ENCODE data around the gene NPC1L1. TPM values are rescaled to one million over a fixed set of nuclear protein-coding genes. Genes with fewer than 3 reads are reported as not detected.
A peak's percentile ranks its signal among the peaks of the same experiment; 100 is the strongest.

NPC1L1 gene
- total RNA-seq, 2 donors from 2014 or later = 0.85 to 2.2 TPM

DNA sequence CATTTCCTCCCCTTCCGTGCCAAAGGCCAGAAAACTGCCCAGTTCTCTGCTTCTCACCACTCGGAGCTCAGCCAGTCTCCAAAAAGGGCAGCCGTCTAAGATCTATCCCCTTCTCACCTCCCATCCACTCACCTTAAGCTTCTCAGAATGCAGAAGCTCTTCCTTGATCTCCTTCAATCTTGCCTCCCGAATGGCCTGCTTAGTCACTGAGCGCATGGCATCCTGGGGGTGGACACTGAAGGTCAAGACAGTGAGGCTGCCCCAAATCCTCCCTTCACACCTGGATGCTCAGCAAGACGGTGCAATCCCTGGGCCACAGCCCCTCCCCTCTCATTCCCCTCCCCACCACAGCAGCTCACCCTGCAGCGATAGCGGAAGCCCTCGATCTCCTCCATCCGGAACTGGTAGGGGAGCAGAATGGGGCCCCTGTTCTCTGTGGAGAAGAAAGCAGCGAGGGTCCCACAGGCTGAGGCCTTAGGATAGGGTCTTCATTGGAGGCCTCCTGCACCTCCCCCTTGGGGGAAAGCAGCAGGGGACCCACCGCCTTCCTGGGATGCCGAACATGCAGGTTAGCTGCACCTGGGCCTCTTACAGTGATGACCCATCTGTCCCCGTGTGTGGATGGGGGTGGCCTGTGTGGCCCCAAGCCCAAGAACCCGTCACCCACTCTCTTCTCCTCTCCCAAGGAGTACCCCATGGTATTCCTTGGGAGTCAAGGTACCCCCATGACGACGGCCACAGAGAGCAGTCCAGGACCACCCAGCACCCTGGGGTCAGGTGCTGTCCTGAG is 27.8 kb upstream of the NPC1L1 start:
- no peak overlapping the region for H3K4me3 ChIP-seq
- peaks cover 71% of the 10 kb centered on the region for H3K36me3 ChIP-seq
- DNase-seq (ENCODE audit: low spot score) (no peak), ATAC-seq (ENCODE audit: insufficient number of reproducible peaks, low FRiP score, low read depth) (no peak)
- H3K27me3 ChIP-seq (replicated peaks; ENCODE audit: insufficient read depth) = no peaks in the 10 kb centered on the region
- TF ChIP-seq, protein P1, sequence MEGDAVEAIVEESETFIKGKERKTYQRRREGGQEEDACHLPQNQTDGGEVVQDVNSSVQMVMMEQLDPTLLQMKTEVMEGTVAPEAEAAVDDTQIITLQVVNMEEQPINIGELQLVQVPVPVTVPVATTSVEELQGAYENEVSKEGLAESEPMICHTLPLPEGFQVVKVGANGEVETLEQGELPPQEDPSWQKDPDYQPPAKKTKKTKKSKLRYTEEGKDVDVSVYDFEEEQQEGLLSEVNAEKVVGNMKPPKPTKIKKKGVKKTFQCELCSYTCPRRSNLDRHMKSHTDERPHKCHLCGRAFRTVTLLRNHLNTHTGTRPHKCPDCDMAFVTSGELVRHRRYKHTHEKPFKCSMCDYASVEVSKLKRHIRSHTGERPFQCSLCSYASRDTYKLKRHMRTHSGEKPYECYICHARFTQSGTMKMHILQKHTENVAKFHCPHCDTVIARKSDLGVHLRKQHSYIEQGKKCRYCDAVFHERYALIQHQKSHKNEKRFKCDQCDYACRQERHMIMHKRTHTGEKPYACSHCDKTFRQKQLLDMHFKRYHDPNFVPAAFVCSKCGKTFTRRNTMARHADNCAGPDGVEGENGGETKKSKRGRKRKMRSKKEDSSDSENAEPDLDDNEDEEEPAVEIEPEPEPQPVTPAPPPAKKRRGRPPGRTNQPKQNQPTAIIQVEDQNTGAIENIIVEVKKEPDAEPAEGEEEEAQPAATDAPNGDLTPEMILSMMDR (IDR thresholded peaks at IDR 0.05) = no peak
- no peaks in the 10 kb centered on the region for H3K9me3 ChIP-seq
- peaks cover 6 to 14% of the 10 kb centered on the region in 2 donors for H3K4me1 ChIP-seq (ENCODE audit: control insufficient read depth in 1 of 2, low read depth in 2 of 2)
- no peak overlapping the region for H3K27ac ChIP-seq

DNA sequence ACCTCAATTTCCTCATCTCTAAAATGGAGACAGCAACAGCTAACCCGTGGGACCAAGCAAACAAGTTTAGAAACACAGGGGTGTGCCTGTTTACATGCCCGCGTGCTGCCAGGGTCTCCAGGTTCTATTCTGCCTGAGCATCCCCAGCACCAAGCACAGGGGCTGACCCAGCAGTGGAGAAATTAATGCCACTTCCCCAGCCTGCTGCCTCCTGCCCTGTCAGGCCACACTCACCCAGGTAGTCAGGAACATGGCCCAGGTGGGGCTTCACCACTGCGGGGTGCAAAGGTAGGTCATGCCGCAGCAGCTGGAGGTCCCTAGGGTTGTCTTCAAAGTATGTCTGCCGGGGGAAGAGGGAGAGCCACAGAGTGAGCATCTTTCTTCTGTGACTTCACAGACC is 26.8 kb upstream of the NPC1L1 start:
- H3K4me3 ChIP-seq = no peak overlapping the region
- TF ChIP-seq, protein P1 (IDR thresholded peaks at IDR 0.05) = no peak
- H3K4me1 ChIP-seq (ENCODE audit: control insufficient read depth in 1 of 2, low read depth in 2 of 2) = peaks cover 3 to 8% of the 10 kb centered on the region in 2 donors
- DNase-seq (ENCODE audit: low spot score) = no peak
- peaks cover 72% of the 10 kb centered on the region for H3K36me3 ChIP-seq
- ATAC-seq (ENCODE audit: insufficient number of reproducible peaks, low FRiP score, low read depth) = no peak
- no peaks in the 10 kb centered on the region for H3K9me3 ChIP-seq
- H3K27ac ChIP-seq = no peak overlapping the region
- no peaks in the 10 kb centered on the region for H3K27me3 ChIP-seq (replicated peaks; ENCODE audit: insufficient read depth)

DNA sequence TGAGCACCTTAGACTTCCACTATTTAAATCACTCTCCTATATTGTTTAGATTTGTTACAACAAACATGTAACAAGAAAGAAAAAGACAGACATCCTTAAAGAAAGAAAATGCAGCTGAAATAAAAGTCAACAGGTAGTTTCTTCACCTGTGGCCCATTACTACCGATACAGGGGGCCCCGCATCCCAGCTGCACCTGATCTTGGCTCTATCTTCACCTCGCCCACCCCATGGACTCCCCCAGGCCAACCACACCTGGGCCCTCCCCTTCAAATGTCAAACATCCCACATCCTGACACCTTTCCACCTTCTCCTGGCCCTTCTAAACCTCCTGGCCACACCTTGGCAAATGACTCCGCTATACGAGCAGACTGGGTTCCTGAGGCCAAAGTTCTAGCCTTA is 25.6 kb upstream of the NPC1L1 start:
- H3K27me3 ChIP-seq (replicated peaks; ENCODE audit: insufficient read depth) = no peaks in the 10 kb centered on the region
- no peaks in the 10 kb centered on the region for H3K9me3 ChIP-seq
- TF ChIP-seq, protein P1 (IDR thresholded peaks at IDR 0.05) = no peak
- no peaks in the 10 kb centered on the region for H3K4me1 ChIP-seq (ENCODE audit: control insufficient read depth in 1 of 2, low read depth in 2 of 2)
- ATAC-seq (ENCODE audit: insufficient number of reproducible peaks, low FRiP score, low read depth) (no peak), DNase-seq (ENCODE audit: low spot score) (no peak)
- H3K27ac ChIP-seq = no peak overlapping the region
- no peak overlapping the region for H3K4me3 ChIP-seq
- H3K36me3 ChIP-seq = peaks cover 63% of the 10 kb centered on the region

DNA sequence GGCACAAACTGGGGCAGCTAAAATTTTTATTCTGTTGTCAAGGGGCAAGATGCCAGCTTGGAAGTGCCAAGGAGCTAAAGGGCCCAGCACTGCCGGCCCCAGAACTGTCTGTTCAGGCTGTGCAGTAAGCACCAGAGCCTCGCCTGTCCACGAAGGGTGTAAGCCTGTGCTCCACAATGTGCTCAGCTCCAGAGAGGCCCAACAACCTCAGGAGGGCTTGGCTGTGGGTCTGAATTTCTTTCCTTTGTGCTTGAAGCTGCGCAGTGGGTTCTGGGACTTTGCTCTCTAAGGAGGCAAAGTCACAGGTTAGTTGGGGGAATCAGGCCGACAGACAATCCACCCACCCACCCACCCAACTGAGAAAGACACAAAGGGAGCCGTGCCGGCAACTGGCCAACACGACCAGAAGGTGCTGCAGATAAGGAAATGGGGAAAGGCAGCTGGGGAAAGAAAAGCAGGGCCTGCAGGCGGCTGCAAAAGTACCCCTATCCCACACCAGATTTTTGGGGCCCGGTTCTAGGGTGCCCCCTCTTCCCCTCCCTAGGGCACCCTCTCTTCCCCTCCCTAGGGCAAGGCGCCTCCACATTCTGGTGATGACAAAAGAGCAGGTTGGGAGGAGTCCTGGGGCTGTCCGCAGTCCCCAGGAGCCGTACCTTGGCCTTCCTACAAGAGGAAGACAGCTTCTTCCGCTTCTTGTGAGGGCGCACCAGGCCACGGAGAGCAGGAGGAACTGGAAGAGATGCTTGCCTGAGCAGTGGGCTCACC is 24.8 kb upstream of the NPC1L1 start:
- H3K4me3 ChIP-seq = no peak overlapping the region
- H3K36me3 ChIP-seq = peaks cover 56% of the 10 kb centered on the region
- no peak overlapping the region for H3K27ac ChIP-seq
- TF ChIP-seq, protein P1 (IDR thresholded peaks at IDR 0.05) = no peak
- H3K4me1 ChIP-seq (ENCODE audit: control insufficient read depth in 1 of 2, low read depth in 2 of 2) = no peaks in the 10 kb centered on the region
- no peaks in the 10 kb centered on the region for H3K27me3 ChIP-seq (replicated peaks; ENCODE audit: insufficient read depth)
- H3K9me3 ChIP-seq = no peaks in the 10 kb centered on the region
- DNase-seq (ENCODE audit: low spot score) (no peak), ATAC-seq (ENCODE audit: insufficient number of reproducible peaks, low FRiP score, low read depth) (no peak)

DNA sequence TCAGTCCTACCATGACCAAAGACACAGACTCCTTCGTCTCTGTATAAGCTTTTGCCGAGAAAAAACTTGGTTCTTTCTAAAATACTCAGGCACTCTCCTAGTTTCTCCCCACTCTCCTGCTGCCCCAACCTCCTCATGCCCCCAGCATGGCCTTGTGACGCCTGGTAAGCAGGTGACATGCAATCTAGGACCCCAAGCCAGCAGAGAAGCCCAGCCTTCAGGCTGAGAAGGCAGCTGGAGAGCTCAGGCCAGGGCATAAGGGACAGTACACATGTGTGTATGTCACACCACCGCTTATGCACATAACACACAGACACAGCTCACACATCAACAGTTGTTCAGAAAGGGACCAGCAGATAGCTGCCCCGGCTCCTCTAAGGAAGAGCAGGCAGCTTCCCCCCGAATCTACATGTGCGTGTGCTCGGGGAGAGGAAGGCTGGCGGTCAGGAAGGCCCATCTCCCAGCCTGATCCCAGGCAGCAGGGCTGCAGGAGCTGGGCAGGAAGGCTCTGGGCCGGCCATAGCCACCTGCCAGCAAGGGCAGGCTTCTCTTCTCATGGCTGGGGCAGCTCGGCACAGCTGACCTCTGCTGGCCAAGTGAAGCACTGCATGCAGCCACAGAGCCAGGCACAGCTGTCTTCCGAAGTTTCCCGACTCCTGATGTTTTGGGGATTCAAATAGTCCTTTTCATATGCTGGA is 24.1 kb upstream of the NPC1L1 start:
- peaks cover 49% of the 10 kb centered on the region for H3K36me3 ChIP-seq
- H3K4me3 ChIP-seq = no peak overlapping the region
- H3K4me1 ChIP-seq (ENCODE audit: control insufficient read depth in 1 of 2, low read depth in 2 of 2) = no peaks in the 10 kb centered on the region
- no peaks in the 10 kb centered on the region for H3K9me3 ChIP-seq
- ATAC-seq (ENCODE audit: insufficient number of reproducible peaks, low FRiP score, low read depth) (no peak), DNase-seq (ENCODE audit: low spot score) (no peak)
- TF ChIP-seq, protein P1 (IDR thresholded peaks at IDR 0.05) = peak; percentile 96
- no peak overlapping the region for H3K27ac ChIP-seq
- no peaks in the 10 kb centered on the region for H3K27me3 ChIP-seq (replicated peaks; ENCODE audit: insufficient read depth)
